HCT116 (cell line): Measurements from ENCODE around the gene CARMIL1. TPM values are rescaled to one million over a fixed set of nuclear protein-coding genes. Genes with fewer than 3 reads are reported as not detected.

ENCODE experiments used
- ATAC-seq: fragments of 200-7000 bp; cut with Tn5 transposase; 2 replicates; pipeline ENCODE4 v1.9.1; 2020; ENCODE audit warnings: mild to moderate bottlenecking, moderate library complexity
- BruUV-seq: library from RNA; stranded (reverse); fragments of 400-500 nt; replicated peaks from 2 replicates; lab custom pipeline; 2021; lab: Mats Ljungman, UMichigan
- CTCF ChIA-PET: fragments of 300-600 bp; sonication (Branson Sonifier 250); formaldehyde crosslinking; loops from one replicate; lab custom pipeline; 2021; ENCODE audit warnings: antibody characterized with exemption; lab: Charles Lee
- POLR2A ChIA-PET: fragments of 300-600, 350-600 bp; sonication (Branson Sonifier 250); formaldehyde crosslinking; loops from one replicate; lab custom pipeline; 2021; ENCODE audit warnings: antibody characterized with exemption; lab: Charles Lee
- RAD21 ChIA-PET, 2 experiments: fragments of 300-600 bp; sonication (Branson Sonifier 250); formaldehyde crosslinking; loops; one replicate each; lab custom pipeline; 2023; ENCODE audit warnings: low total read pairs in 2 of 2; ENCODE audit not compliant: uncharacterized antibody in 2 of 2, unreplicated experiment in 2 of 2, low non-redundant PET in 1 of 2; lab: Charles Lee
- DNase-seq: peaks from one replicate; pipeline ENCODE4 v3.0.0-alpha.2; 2010; ENCODE audit warnings: low read depth, low spot score
- H2AFZ ChIP-seq: fragments of 200-600 bp; shearing (Covaris generic), sonication (generic); 2 replicates; pipeline ENCODE4 v1.6.1; 2017; ENCODE audit warnings: low read depth, mixed run types, mixed read lengths, antibody characterized with exemption, low read length; ENCODE audit not compliant: poor library complexity, severe bottlenecking
- H3K27ac ChIP-seq: 2 replicates; pipeline ENCODE4 v1.5.1; 2012; ENCODE audit warnings: low read depth, low read length
- H3K27me3 ChIP-seq: fragments of 200-600 bp; sonication (generic); 2 replicates; pipeline ENCODE4 v1.6.1; 2016; ENCODE audit warnings: mixed run types, low read length, mixed read lengths; ENCODE audit not compliant: insufficient read depth
- H3K36me3 ChIP-seq, 2 experiments: fragments of 200-500 bp in 1 of 2; fragments of 200-600 bp in 1 of 2; sonication (Bioruptor generic) in 1 of 2; sonication (generic) in 1 of 2; 2 replicates each; pipeline versions ENCODE4 v1.5.1 to v1.6.1; 2014 to 2016; ENCODE audit warnings: low read length in 2 of 2, inconsistent platforms in 1 of 2, mixed read lengths in 1 of 2, mixed run types in 1 of 2; ENCODE audit not compliant: insufficient read depth in 2 of 2, control insufficient read depth in 1 of 2
- H3K4me1 ChIP-seq, 2 experiments: fragments of 200-600 bp in 1 of 2; sonication (generic) in 1 of 2; 2 replicates each; pipeline versions ENCODE4 v1.5.1 to v1.6.1; 2012 to 2017; ENCODE audit warnings: low read length in 2 of 2, inconsistent platforms in 1 of 2, mild to moderate bottlenecking in 1 of 2, mixed read lengths in 1 of 2, mixed run types in 1 of 2, moderate library complexity in 1 of 2; ENCODE audit not compliant: insufficient read depth in 2 of 2, control insufficient read depth in 1 of 2
- H3K4me2 ChIP-seq: fragments of 200-600 bp; sonication (generic); 2 replicates; pipeline ENCODE4 v1.6.1; 2017; ENCODE audit warnings: mixed run types, low read length, mixed read lengths
- H3K4me3 ChIP-seq, 2 experiments: fragments of 200-600 bp in 1 of 2; sonication (generic) in 1 of 2; replicated peaks in 1 of 2; 2 replicates each; pipeline ENCODE4 v1.5.1; 2011 to 2016; ENCODE audit warnings: low read length in 2 of 2, control low read depth in 1 of 2, low read depth in 1 of 2, mild to moderate bottlenecking in 1 of 2, mixed read lengths in 1 of 2, mixed run types in 1 of 2
- H3K79me2 ChIP-seq: fragments of 200-600 bp; sonication (generic); 2 replicates; pipeline ENCODE4 v1.6.1; 2017; ENCODE audit warnings: mild to moderate bottlenecking, mixed run types, low read length, moderate library complexity, mixed read lengths; ENCODE audit not compliant: insufficient read depth
- H3K9ac ChIP-seq: fragments of 200-600 bp; sonication (generic); 2 replicates; pipeline ENCODE4 v1.6.1; 2016; ENCODE audit warnings: low read length, mixed read lengths
- H3K9me2 ChIP-seq: fragments of 200-600 bp; sonication (generic), shearing (Covaris generic); 2 replicates; pipeline ENCODE4 v1.6.1; 2017; ENCODE audit warnings: mixed run types, mild to moderate bottlenecking, moderate library complexity; ENCODE audit not compliant: insufficient read depth
- H3K9me3 ChIP-seq, 2 experiments: fragments of 200-500 bp in 1 of 2; fragments of 200-600 bp in 1 of 2; sonication (Bioruptor generic) in 1 of 2; sonication (generic) in 1 of 2; 2 replicates each; pipeline ENCODE4 v1.6.1; 2014 to 2017; ENCODE audit warnings: low read length in 2 of 2, mixed read lengths in 2 of 2, inconsistent platforms in 1 of 2, low read depth in 1 of 2, mild to moderate bottlenecking in 1 of 2, mixed run types in 1 of 2, moderate library complexity in 1 of 2; ENCODE audit not compliant: control insufficient read depth in 1 of 2, insufficient read depth in 1 of 2
- H4K20me1 ChIP-seq: fragments of 200-600 bp; sonication (generic), shearing (Covaris generic); 2 replicates; pipeline ENCODE4 v1.6.1; 2017; ENCODE audit warnings: mixed run types, mild to moderate bottlenecking, moderate library complexity; ENCODE audit not compliant: insufficient read depth
- EGR1 ChIP-seq: IDR thresholded peaks from 2 replicates; pipeline ENCODE4 v1.6.1; 2012; ENCODE audit warnings: low read depth
- FOSL1 ChIP-seq: IDR thresholded peaks from 2 replicates; pipeline ENCODE4 v1.6.1; 2012; ENCODE audit warnings: low read depth
- JUND ChIP-seq: IDR thresholded peaks from 2 replicates; pipeline ENCODE4 v1.6.1; 2012
- POLR2AphosphoS5 ChIP-seq: IDR thresholded peaks from 2 replicates; pipeline ENCODE4 v1.6.1; 2011; ENCODE audit warnings: mild to moderate bottlenecking, low read depth, low read length, moderate library complexity
- RAD21 ChIP-seq: IDR thresholded peaks from 2 replicates; pipeline ENCODE4 v1.6.1; 2012; ENCODE audit warnings: low read depth, mild to moderate bottlenecking
- REST ChIP-seq: IDR thresholded peaks from 2 replicates; pipeline ENCODE4 v1.6.1; 2012; ENCODE audit warnings: low read depth
- SIN3A ChIP-seq: IDR thresholded peaks from 2 replicates; pipeline ENCODE4 v1.6.1; 2012; ENCODE audit warnings: low read depth
- SP1 ChIP-seq: IDR thresholded peaks from 2 replicates; pipeline ENCODE4 v1.6.1; 2012; ENCODE audit warnings: low read depth
- TCF7L2 ChIP-seq: IDR thresholded peaks from 2 replicates; pipeline ENCODE4 v1.7.0; 2011; ENCODE audit warnings: borderline replicate concordance, inconsistent platforms; ENCODE audit not compliant: insufficient read depth, insufficient read length; ENCODE audit errors: extremely low read depth
- YY1 ChIP-seq: IDR thresholded peaks from 2 replicates; pipeline ENCODE4 v1.6.1; 2011; ENCODE audit warnings: low read length, low read depth, moderate library complexity, mild to moderate bottlenecking; ENCODE audit not compliant: insufficient replicate concordance; ENCODE audit errors: extremely low read depth
- ZNF274 ChIP-seq: fragments of 200-500 bp; sonication (Bioruptor generic); IDR thresholded peaks from 2 replicates; pipeline ENCODE4 v1.6.1; 2014; ENCODE audit warnings: mild to moderate bottlenecking, low read depth, low read length, inconsistent platforms
- intact Hi-C: fragments of 100-400 bp; cut with micrococcal nuclease; formaldehyde crosslinking; loops from 2 replicates; pipeline ENCODE4 v1.10.0; 2022
- total RNA-seq: library from RNA; stranded (reverse); gene quantifications from one replicate; pipeline ENCODE4 v1.2.1, GENCODE V29; 2021; ENCODE audit not compliant: unreplicated experiment

CARMIL1 gene
- total RNA-seq, 1 experiment from 2014 or later, result 21.7 TPM

- DNase-seq (no peak), ATAC-seq (no peak)
- TF ChIP-seq ZNF274, result no peak
- CTCF ChIA-PET, result no interaction called here
- intact Hi-C loops, result no loop called here
- Histone ChIP-seq H3K79me2 (no peaks in the 10 kb centered on the region), H3K27ac (no peak overlapping the region), H2AFZ (no peak overlapping the region), H3K4me2 (no peak overlapping the region), H3K9me3 (no peaks in the 10 kb centered on the region), H3K27me3 (peaks cover 42% of the 10 kb centered on the region; the same call in 1 of the 2 replicates), H3K36me3 (no peaks in the 10 kb centered on the region), H4K20me1 (no peaks in the 10 kb centered on the region), H3K4me1 (no peaks in the 10 kb centered on the region), H3K4me3 (no peak overlapping the region), H3K9me2 (no peaks in the 10 kb centered on the region), H3K9ac (no peak overlapping the region)
- BruUV-seq, result no TSS peak
- POLR2A ChIA-PET, result no interaction called here
- RAD21 ChIA-PET, result no interaction called here
Measured at GRCh38 chr6:25641940-25642666, 362.9 kb downstream of the CARMIL1 start.

- H2AFZ ChIP-seq, result no peak overlapping the region
- BruUV-seq, result no TSS peak
- no peak for ATAC-seq
- ChIA-PET RAD21 (no interaction called here), CTCF (no interaction called here), POLR2A (no interaction called here)
- no peaks in the 10 kb centered on the region for H3K9me3 ChIP-seq
- intact Hi-C loops, result no loop called here
- no peak overlapping the region for H3K4me3 ChIP-seq
- H3K4me1 ChIP-seq, result no peaks in the 10 kb centered on the region
- no peaks in the 10 kb centered on the region for H3K9me2 ChIP-seq
- no peaks in the 10 kb centered on the region for H3K79me2 ChIP-seq
- no peaks in the 10 kb centered on the region for H3K36me3 ChIP-seq
- no peak overlapping the region for H3K4me2 ChIP-seq
- H3K27me3 ChIP-seq, result peaks cover 45% of the 10 kb centered on the region
- no peak overlapping the region for H3K9ac ChIP-seq
- TF ChIP-seq TCF7L2 (no peak), POLR2AphosphoS5 (no peak), ZNF274 (no peak), SIN3A (no peak), RAD21 (no peak), YY1 (no peak), JUND (no peak), FOSL1 (no peak), SP1 (no peak), EGR1 (no peak), REST (no peak)
- no peaks in the 10 kb centered on the region for H4K20me1 ChIP-seq
- H3K27ac ChIP-seq, result no peak overlapping the region
- no peak for DNase-seq
Measured at GRCh38 chr6:25642667-25643328, 363.6 kb downstream of the CARMIL1 start.
